GM13977 (cell line): ENCODE data around the gene CLCNKA.

Source experiments
- DNase-seq: peaks from one replicate; pipeline ENCODE4 v3.0.0; 2012; ENCODE audit warnings: low spot score
- in situ Hi-C: fragments of 300-500 bp; cut with MboI; formaldehyde crosslinking; loops from one replicate; pipeline ENCODE4 v1.12.0; 2022; ENCODE audit warnings: low sequenced_read_pairs, low pct_unique_long_range_greater_than_20kb, mixed read lengths, inconsistent platforms; ENCODE audit not compliant: unreplicated experiment
- TF ChIP-seq, protein P1 (sequence below): IDR thresholded peaks from 2 replicates; pipeline ENCODE4 v1.5.1; 2012; ENCODE audit warnings: mild to moderate bottlenecking, control low read depth; ENCODE audit not compliant: insufficient read depth; ENCODE audit errors: extremely low read depth, missing control alignments

The CLCNKA gene

DNA sequence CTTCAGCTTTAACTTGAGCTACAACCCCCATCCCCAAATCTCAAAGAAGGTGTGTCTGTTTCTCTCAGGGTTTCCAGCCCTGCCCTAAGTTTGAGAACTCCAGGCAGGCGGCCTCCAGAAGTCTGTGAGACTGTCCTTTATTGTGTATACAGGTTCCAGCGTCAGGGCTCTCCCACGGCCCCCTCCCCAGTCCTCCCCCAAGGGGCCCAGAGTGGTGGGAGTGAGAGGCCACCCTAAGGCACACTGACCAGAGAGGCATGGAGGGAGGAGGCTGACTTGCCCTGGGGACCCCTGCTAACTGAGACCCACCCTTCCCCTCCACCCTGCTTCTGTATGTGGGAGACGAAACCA is 8.0 kb upstream of the CLCNKA start:
- in situ Hi-C loops, result no loop called here
- TF ChIP-seq, protein P1, sequence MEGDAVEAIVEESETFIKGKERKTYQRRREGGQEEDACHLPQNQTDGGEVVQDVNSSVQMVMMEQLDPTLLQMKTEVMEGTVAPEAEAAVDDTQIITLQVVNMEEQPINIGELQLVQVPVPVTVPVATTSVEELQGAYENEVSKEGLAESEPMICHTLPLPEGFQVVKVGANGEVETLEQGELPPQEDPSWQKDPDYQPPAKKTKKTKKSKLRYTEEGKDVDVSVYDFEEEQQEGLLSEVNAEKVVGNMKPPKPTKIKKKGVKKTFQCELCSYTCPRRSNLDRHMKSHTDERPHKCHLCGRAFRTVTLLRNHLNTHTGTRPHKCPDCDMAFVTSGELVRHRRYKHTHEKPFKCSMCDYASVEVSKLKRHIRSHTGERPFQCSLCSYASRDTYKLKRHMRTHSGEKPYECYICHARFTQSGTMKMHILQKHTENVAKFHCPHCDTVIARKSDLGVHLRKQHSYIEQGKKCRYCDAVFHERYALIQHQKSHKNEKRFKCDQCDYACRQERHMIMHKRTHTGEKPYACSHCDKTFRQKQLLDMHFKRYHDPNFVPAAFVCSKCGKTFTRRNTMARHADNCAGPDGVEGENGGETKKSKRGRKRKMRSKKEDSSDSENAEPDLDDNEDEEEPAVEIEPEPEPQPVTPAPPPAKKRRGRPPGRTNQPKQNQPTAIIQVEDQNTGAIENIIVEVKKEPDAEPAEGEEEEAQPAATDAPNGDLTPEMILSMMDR, result no peak
- DNase-seq, result no peak

DNA sequence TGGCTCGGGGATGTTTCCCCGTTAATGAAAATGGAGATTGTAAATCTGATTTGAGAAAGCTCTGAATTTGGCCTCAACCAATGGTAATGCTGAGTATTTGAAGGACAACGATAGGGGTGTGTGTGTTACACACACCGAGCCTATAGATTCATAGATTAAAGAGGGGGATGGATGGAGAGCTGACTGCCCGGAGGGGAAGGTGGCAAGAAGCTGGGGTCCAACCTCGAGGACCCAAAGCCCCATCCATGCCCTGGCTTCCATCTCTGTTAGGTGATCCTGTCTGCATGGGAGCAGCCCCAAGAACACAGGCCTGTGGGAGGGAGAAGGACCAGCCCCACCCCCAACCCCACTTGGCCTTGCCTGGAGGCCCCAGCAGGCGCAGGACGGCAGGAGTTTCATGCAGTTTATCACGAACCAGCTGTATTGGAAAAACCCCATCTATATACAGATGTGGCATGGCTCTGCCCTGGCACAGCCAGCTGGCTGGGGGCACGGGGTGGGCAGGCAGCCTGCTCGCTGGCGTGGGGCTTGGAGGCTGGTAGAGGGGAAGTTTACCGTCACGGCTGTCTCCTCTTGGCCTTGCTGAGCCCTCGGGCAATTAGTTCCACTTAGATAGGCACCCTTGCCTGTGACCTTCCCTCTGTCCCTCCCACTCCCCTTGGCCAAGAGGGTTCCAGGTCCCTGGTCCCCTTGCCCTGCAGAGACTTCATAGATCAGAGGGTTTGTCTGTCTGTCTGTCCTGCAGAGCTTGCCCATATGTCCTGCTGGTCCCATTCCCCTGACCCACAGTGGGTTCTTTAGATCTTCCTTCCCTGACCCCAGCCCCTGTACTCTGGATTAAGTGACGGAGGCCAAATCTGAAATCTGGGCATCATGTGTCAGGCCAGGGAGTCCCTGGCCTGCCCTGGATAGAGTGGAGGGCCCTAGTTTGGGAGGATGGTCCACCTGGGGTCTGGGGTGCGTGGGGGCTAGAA is 7.0 kb upstream of the CLCNKA start:
- no peak for DNase-seq
- in situ Hi-C loops, result no loop called here
- TF ChIP-seq, protein P1, result no peak

DNA sequence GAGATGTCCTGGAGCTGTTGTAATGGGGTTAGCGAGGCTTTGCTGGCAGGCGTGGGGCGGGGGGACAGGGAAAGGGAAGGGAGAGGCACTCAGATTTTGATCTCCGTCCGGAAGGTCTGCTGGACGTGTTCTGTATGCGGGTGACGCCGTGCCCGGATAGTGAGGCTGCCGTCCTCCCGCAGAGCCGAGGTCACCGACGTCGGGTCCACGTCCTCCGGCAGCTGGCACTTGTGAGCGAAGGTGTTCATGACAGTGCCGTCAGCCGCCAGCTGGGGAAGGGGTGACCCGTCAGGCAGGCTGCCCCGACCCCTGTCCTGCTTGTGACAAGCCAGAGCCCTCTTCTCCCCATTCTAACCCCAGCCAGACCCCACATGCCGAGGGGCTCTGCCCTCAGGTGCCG is 6.3 kb upstream of the CLCNKA start:
- in situ Hi-C loops, result no loop called here
- TF ChIP-seq, protein P1, result no peak

DNA sequence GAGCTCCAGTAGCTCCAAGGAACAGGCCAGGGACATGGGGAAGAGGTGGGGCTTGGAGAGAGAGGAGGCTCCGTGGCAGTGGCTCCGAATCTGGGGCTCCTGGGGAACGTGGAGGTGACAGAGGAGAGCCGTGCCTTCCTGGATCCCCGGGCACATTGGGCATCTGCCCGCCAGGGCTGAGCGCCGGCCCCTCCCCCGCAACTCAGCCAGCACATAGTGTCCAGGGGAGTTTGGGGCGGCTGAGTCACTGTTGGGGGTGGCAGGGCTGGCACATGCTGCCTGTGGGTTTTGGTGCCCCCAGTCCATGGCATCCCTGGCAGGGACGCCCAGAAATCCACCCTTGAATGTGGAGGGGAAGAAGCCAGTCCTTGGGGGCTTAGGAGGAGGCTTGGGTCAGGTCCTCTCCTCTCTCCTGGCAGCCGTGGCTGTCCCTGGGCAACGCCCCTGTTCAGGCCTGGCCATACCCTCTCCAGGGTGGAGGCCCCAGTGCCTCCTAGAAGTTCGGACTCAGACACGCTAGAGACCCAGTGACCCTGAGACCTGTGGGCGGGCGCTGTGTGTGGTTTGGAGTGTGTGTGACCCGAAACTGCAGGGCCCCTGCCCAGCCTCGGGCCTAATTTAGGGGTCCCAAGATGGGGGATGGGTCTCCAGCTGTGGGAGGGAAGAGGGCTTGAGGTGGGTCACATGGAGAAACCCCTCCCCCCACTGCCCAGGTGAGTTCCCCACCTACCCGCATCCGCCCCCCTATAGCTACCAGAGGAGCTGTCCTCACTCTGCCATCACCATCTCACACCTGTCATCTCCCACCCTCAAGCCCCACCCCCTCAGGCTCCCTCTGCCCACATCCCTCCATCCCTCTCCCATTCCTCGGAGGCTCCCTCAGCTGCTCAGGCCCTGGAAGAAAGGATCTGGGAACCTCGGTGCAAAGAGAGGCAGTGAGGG is 5.6 kb upstream of the CLCNKA start:
- no peak for DNase-seq

More for the DNA sequence above, 6.3 kb upstream of the CLCNKA start:
- no peak for DNase-seq

GRCh38 chr1:16017076-16017460 is 4.8 kb upstream of the CLCNKA start:
- TF ChIP-seq, protein P1, result no peak
- no peak for DNase-seq
- in situ Hi-C loops, result no loop called here

More for the DNA sequence above, 5.6 kb upstream of the CLCNKA start:
- in situ Hi-C loops, result no loop called here
- TF ChIP-seq, protein P1, result no peak
